NCI-H2227 treated with DMSO at 0.1 percent for 48 hours (cell line): ENCODE results near the gene ADA.

Experiments used
- DNase-seq: peaks from one replicate; lab custom pipeline; 2025; lab: John Stamatoyannopoulos, UW

Gene ADA

DNA sequence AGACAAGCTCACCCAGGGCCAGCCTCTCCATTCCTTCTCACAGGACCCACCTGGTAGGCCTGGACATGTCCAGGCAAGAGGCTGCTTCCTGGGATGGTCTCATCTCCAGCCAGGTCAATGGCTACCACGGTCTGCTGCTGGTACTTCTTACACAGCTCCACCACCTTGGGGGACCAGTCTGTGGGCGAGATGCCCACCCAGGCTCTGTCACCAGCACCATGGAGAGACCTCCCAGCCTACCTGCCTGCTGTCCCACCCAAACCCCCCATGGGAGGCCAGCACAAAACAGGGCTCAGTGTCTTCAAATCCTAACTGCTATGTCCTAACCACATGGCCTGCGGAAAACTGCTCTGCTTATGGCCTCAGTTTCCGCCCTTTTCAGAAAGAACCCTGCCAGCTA, 27.3 kb downstream of the ADA start:
- no peak for DNase-seq

GRCh38 chr20:44622501-44623270, 28.8 kb downstream of the ADA start:
- no peak for DNase-seq

- DNase-seq = no peak
Observed at GRCh38 chr20:44621939-44622338, 29.6 kb downstream of the ADA start.

- DNase-seq = no peak
Observed at GRCh38 chr20:44621325-44621724, 30.2 kb downstream of the ADA start.

DNA sequence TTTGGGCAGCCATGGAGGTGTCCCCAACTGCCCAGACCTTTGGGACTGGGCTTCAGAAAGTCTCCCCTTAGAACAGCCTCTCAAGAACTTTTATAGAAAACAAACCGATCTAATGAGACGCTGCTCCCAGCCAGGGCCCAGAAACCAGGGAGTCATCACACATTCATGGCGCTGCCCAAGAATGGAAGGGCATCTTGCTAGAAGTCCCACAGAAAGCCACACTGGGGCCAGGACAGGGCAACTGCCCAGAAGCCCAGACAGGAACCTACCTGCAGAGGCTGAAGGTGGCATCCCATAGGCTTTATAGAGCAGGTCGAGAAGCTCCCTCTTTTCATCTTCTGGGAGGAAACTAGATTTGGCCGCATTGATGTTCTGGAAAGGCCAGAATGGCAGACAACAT, 31.5 kb downstream of the ADA start:
- DNase-seq = no peak

- DNase-seq = no peak
Observed at GRCh38 chr20:44619294-44619693, 32.2 kb downstream of the ADA start.

DNA sequence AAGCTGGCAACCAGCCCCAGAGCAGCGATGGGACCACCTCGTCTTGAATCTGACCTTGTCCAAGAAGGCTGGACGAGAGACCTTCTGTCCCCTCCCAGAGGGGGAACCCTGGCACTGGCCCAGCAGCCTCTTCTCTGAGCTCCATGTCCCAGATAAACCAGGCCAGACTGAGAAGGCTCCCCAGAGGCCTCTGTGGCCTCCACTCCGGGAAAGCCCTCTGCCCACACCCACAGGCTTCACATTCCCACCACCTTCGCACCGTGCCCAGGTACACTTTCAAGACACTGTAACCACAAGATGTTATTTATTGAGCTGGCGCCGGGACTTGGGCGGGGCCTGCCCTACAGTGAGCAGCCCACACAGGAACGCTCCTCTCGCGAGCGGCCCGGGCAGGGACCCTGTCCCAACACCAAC, 33.2 kb downstream of the ADA start:
- DNase-seq = no peak

- DNase-seq = no peak
Observed at GRCh38 chr20:44616604-44616964, 34.9 kb downstream of the ADA start.

DNA sequence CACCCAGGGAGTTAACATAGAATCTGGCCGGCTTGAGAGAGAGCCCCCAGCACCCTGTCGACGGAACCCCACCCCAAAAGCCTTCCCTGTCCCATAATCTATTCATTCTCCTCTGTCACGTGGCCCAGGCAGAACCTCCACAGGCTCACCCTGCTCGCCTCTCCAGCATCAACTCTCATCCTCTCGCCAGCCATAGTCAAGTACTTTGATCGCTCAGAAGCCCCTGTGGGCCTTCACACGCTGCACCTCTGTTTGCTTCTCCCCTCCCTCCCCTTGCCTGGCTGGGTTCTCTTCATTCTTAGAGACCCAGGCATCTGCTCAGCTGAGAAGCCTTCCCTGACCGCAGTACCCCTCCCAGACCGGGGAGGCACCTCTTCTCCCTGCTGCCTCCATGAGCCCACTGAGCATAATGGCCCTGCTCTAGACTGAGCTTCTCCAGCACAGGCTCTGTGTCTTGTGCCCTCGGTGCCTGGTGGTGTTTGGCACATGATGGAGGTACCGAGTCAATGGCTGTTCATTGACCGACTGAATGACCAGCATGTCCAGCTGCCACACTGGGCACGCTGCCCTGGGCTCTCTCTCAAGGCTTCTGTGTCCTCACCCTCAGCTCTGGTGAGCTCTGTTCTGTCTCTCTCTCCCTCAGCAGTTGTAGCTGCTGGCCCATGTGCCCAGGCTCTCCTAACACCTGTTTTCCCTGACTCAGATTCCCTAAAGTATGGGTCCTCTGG, 35.5 kb downstream of the ADA start:
- DNase-seq = no peak

DNA sequence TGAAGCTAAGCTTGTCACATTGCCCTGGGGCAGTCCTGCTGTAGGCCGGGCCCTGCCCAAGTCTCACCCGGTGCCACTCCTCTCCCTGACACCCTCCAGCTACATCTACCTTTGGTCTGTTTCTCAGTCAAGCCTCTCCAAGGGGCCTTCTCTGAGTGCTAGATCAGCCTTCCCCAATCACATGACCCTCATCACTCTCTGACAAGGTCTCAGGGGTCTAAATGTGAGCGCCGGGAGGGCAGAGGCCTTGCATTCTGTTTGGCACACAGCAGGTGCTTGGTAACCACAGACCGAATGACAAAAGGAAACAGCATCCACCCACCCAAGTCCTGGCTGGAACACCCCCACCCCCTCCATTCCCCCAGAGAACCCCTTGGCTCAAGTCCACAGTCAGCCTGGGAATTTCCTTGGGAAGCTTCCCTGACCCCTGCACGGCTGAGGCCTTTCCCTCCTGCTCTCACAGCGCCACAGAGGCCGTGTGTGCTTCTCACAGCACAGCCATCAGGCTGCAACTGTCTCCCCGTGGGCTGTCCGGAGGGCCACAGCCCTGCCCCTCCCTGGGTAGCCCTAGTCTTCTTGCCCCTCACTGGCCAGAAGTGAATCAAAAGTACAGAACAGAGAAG, 36.2 kb downstream of the ADA start:
- DNase-seq = no peak

DNA sequence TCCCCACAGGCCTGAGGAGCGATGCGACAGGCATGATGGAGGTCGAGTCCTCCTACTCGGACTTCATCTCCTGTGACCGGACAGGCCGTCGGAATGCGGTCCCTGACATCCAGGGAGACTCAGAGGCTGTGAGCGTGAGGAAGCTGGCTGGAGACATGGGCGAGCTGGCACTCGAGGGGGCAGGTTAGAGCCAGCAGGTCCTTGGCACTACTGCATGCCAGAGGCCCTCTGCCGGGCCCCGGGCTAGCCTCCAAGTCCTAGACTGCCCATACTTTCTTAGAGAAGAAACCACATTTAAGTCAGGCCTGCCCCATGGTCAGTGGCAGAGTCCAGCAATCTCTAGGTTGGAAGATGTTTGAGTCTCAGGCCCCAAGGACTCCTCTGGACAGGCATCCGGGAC, 37.0 kb downstream of the ADA start:
- no peak for DNase-seq

GRCh38 chr20:44613575-44613974, 37.9 kb downstream of the ADA start:
- no peak for DNase-seq

- DNase-seq = no peak
Observed at GRCh38 chr20:44610313-44610962, 41.1 kb downstream of the ADA start.

- DNase-seq = peak; percentile 93
Observed at GRCh38 chr20:44609516-44610312, 41.8 kb downstream of the ADA start.

- DNase-seq = no peak
Observed at GRCh38 chr20:44609006-44609515, 42.4 kb downstream of the ADA start.

DNA sequence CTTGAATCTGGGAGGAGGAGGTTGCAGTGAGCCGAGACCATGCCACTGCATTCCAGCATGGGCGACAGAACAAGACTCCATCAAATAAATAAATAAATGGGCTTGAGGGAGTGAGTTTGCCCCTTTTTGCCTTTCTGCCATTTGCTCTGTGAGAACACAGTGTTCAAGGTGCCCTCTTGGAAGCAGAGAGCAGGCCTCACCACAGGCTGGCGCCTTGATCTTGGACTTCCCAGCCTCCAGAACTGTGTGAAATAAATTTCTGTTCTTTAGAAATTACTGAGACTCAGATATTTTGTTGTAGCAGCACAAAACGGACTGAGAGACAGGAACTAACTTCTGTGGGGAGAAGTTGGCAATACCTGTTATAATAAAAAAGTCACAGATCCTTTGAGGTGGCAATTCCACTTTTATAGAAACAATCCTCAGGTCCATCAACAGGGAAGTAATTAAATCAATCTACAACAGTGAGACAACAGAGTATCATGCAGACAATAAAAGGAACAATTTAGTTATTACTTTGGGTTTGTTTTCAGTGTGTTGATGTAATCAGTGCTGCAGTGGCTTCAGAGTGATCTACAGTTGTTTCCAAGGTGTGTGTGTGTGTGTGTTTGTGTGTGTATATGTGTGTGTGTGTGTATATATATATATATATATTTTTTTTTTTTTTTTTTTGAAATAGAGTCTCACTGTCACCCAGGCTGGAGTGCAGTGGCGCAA, 44.6 kb downstream of the ADA start:
- no peak for DNase-seq

DNA sequence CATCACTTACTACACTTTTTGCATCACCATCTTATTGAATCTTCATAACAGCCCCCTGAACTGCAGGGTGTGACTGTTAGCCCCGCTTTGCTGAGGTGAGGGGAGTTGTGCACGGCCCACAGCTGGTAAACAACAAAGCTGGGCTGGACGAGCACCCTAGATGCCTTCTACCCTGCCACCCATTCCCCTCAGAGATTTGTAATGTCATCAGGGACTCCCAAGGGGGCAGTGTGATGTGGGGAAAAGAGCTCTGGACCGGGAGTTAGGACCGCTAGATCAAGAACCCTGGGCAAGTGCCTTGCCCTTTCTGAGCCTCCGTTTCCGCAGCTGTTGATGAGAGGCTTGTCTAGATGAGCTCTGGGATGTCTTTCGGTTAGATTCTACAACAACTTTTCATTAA, 48.2 kb downstream of the ADA start:
- no peak for DNase-seq

DNA sequence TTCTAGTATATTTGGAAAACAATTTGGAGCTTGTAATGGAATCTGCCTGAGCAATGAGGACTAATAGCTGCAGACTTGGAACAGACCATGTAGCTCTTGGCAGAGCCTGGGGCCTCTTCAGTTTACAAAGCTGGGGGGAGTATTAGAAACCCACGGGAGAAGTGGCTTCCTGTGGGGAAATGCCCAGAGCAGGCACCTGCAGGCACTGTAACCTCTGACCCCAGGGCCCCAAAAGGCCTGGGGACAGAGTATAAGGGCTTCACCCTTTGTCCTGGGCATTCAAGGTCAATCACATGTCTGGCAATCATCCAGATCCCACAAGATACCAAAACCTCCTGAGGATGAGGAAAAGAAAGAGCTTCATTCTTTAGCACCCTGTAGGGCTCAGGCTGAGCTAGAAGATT, 49.7 kb downstream of the ADA start:
- DNase-seq = no peak

- no peak for DNase-seq
Observed at GRCh38 chr20:44601236-44601671, 50.2 kb downstream of the ADA start.

DNA sequence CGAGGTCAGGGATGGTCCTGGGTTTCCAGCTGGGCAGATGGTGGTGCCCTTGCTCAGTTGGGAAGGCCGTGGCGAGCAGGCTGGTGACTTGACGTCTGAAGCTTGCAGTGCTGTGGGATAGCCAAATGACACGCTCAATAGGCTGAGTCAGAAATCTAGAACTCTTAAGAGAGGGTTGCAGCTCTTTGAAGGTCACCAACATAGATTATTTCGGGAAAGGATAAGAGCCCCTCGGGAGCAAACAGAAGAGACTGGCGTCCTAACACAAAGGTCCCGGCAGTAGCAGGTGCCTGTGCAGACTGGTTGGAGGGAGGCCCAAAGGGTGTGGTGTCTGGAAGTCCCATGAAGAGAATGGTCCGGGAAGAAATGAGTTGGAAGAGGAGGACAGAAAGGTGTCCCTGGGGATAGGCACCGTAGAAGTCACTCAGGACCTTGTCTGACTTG, 50.7 kb downstream of the ADA start:
- DNase-seq = no peak

DNA sequence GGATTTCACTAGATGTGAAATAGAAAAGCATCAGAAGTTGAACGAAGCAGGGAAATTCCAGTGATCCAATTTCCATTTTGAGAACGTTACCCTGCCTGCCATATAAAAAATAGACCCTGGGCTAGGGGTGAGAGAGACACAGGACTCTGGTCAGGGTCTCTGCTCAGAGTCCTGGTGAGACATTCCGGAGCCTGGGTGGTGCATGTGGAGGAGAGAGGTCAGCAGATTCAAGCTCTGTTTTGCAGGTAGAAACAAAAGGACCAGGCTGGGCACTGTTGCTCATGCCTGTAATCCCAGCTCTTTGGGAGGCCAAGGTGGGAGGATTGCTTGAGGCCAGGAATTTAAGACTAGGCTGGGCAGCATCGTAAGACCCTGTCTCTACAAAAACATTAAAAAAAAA, 51.2 kb downstream of the ADA start:
- DNase-seq = no peak
